Esophagus squamous epithelium (tissue), 5 donors: Measurements from ENCODE around the gene RIPK4. TPM values are rescaled to one million over a fixed set of nuclear protein-coding genes. Genes with fewer than 3 reads are reported as not detected.

Experiments
- DNase-seq: peaks from one replicate; lab custom pipeline; 2025; lab: John Stamatoyannopoulos, UW
- H3K27ac ChIP-seq, 4 donors: fragments of 200-600 bp; sonication (generic); one replicate each; pipeline ENCODE4 v1.5.1; 2016 to 2019; ENCODE audit warnings: mild to moderate bottlenecking in 1 of 4
- H3K27me3 ChIP-seq, 4 donors: fragments of 200-600 bp; sonication (generic); 1 replicate in 3 of 4; 2 replicates in 1 of 4; pipeline versions ENCODE4 v1.5.1 to v1.6.0; 2017 to 2021; ENCODE audit warnings: antibody characterized with exemption in 1 of 4
- H3K36me3 ChIP-seq, 3 donors: fragments of 200-600 bp; sonication (generic); one replicate each; pipeline ENCODE4 v1.5.1; 2016 to 2019
- H3K4me1 ChIP-seq, 3 donors: fragments of 200-600 bp; sonication (generic); one replicate each; pipeline ENCODE4 v1.5.1; 2017 to 2019
- H3K4me3 ChIP-seq, 4 donors: fragments of 200-600 bp; sonication (generic); 1 replicate in 3 of 4; 2 replicates in 1 of 4; pipeline ENCODE4 v1.5.1; 2016 to 2019; ENCODE audit warnings: mild to moderate bottlenecking in 2 of 4, moderate library complexity in 1 of 4
- H3K9me3 ChIP-seq, 3 donors: fragments of 200-600 bp; sonication (generic); one replicate each; pipeline ENCODE4 v1.5.1; 2016 to 2019
- POLR2A ChIP-seq, 4 donors: fragments of 450-650 bp; IDR thresholded peaks; one replicate each; pipeline ENCODE4 v1.6.1; 2017; ENCODE audit warnings: antibody characterized with exemption in 4 of 4, mild to moderate bottlenecking in 4 of 4, moderate library complexity in 3 of 4
- whole genome bisulfite sequencing, 2 donors: methylation state at CpG; one replicate each; pipeline ENCODE4 v1.1.5; 2018; 5-methylcytosine and 5-hydroxymethylcytosine counted together
- intact Hi-C: fragments of 100-400 bp; cut with DNase I; formaldehyde crosslinking; loops from one replicate; pipeline ENCODE4 v1.15.0; 2022
- total RNA-seq, 4 donors: library from RNA; depleted of rRNA; stranded (reverse); fragments of >200 nt; gene quantifications; one replicate each; pipeline ENCODE4 v1.1.0, GENCODE V29; 2016
- TF ChIP-seq, protein P1 (sequence below), 6 experiments: fragments of 450-650 bp in 4 of 6; fragments of 200-600 bp in 2 of 6; sonication (generic) in 2 of 6; IDR thresholded peaks; one replicate each; pipeline ENCODE4 v1.5.1; 2016 to 2019; ENCODE audit warnings: antibody characterized with exemption in 6 of 6, mild to moderate bottlenecking in 4 of 6, moderate library complexity in 4 of 6
- donor health status: DM: yes; HTN: yes; CAD: no.

Gene RIPK4
- total RNA-seq, 4 donors from 2014 or later, result 41.1 to 93.5 (median 68.8) TPM

DNA sequence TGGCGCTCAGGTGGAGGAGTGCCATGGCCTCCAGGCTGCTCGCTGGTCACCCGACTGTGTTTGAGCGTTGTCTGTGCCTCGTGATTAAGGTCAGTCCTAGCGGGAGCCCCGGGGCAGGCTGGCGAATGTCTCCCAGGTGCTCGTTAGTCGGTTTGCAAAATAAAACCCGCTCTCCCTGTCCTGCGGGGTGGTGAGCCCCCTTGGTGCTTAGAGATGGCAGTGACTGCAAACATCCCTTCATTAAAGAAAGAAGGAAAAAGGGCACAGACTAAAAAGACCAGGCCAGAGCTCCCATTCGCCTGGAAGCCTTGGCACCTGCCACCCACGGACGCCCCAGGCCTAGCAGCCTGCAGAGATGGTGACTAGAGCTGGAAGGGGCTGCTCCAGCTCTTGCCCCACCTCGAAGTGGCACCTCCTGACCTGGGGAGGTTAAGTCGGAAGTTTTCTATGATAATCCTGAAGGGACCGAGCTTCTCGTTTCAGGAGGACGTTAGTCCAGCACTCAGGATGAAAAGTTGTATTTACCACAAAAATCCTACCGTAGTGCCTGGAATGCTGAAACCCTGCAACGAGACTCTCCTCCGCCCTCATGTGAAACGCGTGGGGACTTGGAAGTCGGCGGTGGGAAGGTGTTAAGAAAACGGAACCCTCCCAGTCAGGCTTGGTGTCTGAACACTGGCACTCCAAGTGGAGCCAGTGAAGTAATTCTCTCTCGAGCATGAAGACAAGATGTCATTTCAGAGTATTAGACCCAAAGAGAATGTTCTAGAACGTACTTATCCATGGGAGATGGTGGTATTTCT is 24.6 kb downstream of the RIPK4 start:
- H3K27me3 ChIP-seq, result peaks cover 0 to 13% (median 0%) of the 10 kb centered on the region in 4 donors
- DNase-seq, result no peak
- intact Hi-C loops, result no loop called here
- TF ChIP-seq POLR2A (IDR thresholded peaks at IDR 0.05), result no peak
- peaks cover 0 to 23% (median 0%) of the 10 kb centered on the region in 3 donors for H3K4me1 ChIP-seq
- no peak overlapping the region for H3K4me3 ChIP-seq
- H3K9me3 ChIP-seq, result peaks cover 0 to 5% (median 0%) of the 10 kb centered on the region in 3 donors
- no peak overlapping the region for H3K27ac ChIP-seq
- H3K36me3 ChIP-seq, result peaks cover 16 to 100% (median 21%) of the 10 kb centered on the region in 3 donors
- 78 to 87% methylated on average over 19 to 25 of the region's 30 CpGs for WGBS, 2 donors

DNA sequence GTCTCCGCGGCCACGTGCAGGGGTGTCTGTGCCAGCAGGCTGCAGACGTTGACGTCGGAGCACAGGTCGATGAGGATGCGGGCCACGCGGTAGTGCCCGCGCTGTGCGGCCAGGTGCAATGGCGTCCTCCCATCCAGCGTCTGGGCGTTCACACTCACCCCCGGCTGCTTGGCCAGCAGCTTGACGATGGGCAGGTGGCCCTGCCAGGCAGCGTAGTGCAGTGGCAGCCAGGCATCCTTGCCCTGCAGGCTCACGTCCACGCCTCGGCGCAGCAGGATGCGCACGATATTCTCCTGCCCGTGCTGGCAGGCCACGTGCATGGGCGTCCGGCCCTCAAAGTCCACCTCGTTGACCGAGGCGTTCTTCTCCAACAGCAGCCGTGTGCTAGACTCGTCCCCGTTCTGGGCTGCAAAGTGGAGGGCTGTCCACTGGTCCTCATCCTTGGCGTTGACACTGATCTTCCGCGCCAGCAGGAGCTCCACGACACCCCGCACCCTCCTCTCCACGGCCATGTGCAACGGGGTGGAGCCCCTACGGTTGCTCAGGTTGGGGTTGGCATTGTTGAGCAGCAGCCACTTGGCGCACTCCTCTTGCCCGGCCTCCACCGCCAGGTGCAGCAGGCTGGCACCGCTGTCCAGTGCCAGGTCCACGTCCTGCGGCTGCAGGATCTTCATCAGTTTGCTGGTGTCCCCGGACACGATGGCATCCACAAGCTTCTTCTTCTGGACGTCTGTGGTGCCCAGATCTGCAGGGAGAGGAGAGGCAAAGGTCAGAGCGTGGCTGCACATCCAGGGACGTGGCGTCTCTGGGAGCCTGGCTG is 25.4 kb downstream of the RIPK4 start:
- Histone ChIP-seq H3K27ac (no peak overlapping the region), H3K4me1 (peaks cover 0 to 21% (median 0%) of the 10 kb centered on the region in 3 donors), H3K4me3 (no peak overlapping the region), H3K9me3 (peaks cover 0 to 5% (median 0%) of the 10 kb centered on the region in 3 donors), H3K27me3 (peaks cover 0 to 13% (median 0%) of the 10 kb centered on the region in 4 donors), H3K36me3 (peaks cover 12 to 99% (median 21%) of the 10 kb centered on the region in 3 donors)
- TF ChIP-seq, protein P1, sequence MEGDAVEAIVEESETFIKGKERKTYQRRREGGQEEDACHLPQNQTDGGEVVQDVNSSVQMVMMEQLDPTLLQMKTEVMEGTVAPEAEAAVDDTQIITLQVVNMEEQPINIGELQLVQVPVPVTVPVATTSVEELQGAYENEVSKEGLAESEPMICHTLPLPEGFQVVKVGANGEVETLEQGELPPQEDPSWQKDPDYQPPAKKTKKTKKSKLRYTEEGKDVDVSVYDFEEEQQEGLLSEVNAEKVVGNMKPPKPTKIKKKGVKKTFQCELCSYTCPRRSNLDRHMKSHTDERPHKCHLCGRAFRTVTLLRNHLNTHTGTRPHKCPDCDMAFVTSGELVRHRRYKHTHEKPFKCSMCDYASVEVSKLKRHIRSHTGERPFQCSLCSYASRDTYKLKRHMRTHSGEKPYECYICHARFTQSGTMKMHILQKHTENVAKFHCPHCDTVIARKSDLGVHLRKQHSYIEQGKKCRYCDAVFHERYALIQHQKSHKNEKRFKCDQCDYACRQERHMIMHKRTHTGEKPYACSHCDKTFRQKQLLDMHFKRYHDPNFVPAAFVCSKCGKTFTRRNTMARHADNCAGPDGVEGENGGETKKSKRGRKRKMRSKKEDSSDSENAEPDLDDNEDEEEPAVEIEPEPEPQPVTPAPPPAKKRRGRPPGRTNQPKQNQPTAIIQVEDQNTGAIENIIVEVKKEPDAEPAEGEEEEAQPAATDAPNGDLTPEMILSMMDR (IDR thresholded peaks at IDR 0.05), result no peak
- no peak for TF ChIP-seq POLR2A (IDR thresholded peaks at IDR 0.05)
- intact Hi-C loops, result no loop called here
- 84 to 95% methylated on average over 11 to 17 of the region's 55 CpGs for WGBS, 2 donors
- DNase-seq, result no peak

DNA sequence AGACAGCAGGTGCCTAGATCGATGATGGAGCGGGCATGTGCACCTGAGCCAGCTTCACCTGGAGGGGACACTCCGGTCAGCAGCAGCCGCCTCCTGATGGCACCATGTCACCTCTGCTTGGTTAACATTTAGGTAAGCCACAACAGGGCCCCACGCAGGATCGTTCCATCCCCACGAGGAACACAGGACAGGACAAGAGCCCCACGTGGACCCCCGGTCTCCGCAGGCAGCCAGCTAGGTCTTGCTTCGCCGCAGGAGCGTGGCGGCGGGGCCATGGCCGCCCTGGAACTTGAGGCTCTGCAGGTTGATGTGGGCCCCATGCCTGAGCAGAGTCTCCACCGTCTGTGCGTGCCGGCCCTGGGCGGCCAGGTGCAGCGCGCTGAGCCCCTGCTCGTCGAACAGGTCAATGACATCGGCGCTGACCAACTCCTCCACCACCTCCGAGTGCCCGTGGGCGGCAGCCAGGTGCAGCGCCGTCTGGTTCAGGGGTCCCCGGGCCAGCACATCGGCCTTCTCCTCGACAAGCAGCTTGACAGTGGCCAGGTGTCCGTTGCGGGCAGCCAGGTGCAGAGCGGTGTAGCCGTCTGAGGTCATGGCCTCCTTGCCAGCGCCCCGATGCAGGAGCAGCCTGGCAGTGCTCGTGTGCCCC is 26.1 kb downstream of the RIPK4 start:
- H3K9me3 ChIP-seq, result peaks cover 0 to 5% (median 0%) of the 10 kb centered on the region in 3 donors
- peaks cover 0 to 11% (median 0%) of the 10 kb centered on the region in 4 donors for H3K27me3 ChIP-seq
- peaks cover 0 to 21% (median 0%) of the 10 kb centered on the region in 3 donors for H3K4me1 ChIP-seq
- TF ChIP-seq, protein P1 (IDR thresholded peaks at IDR 0.05), result no peak
- TF ChIP-seq POLR2A (IDR thresholded peaks at IDR 0.05), result no peak
- intact Hi-C loops, result no loop called here
- no peak overlapping the region for H3K4me3 ChIP-seq
- 95% methylated on average over 23 of the region's 41 CpGs; no CpG with 5 or more reads in 1 of the 2 donors for WGBS, 2 donors
- DNase-seq, result no peak
- peaks cover 11 to 92% (median 16%) of the 10 kb centered on the region in 3 donors for H3K36me3 ChIP-seq
- no peak overlapping the region for H3K27ac ChIP-seq

DNA sequence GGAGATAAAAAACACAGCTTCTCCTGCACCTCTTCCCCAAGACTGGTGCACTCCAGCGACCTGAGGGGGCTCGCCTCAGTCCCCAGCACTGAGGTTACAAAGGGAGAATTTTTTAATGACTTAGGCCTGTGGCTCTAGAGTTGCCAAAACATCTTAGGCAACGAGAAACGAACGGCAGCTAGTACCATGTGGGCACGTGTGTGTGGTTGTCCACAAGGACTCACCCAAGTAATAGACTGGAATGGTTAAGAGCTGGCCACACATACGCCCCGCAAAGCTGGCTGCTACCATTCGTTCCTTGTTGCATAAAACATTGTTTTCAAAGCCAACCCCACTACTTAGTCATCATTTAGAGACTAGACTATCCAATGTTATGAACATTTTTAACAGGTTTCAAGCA is 26.9 kb downstream of the RIPK4 start:
- no peak overlapping the region for H3K27ac ChIP-seq
- peaks cover 10 to 84% (median 11%) of the 10 kb centered on the region in 3 donors for H3K36me3 ChIP-seq
- H3K4me1 ChIP-seq, result peaks cover 0 to 27% (median 0%) of the 10 kb centered on the region in 3 donors
- no peak for DNase-seq
- WGBS, 2 donors, result 73 to 77% methylated on average over 5 to 9 of the region's 9 CpGs
- H3K9me3 ChIP-seq, result peaks cover 0 to 5% (median 0%) of the 10 kb centered on the region in 3 donors
- intact Hi-C loops, result no loop called here
- H3K4me3 ChIP-seq, result no peak overlapping the region
- H3K27me3 ChIP-seq, result peaks cover 0 to 15% (median 0%) of the 10 kb centered on the region in 4 donors
- TF ChIP-seq, protein P1 (IDR thresholded peaks at IDR 0.05), result no peak
- TF ChIP-seq POLR2A (IDR thresholded peaks at IDR 0.05), result no peak

DNA sequence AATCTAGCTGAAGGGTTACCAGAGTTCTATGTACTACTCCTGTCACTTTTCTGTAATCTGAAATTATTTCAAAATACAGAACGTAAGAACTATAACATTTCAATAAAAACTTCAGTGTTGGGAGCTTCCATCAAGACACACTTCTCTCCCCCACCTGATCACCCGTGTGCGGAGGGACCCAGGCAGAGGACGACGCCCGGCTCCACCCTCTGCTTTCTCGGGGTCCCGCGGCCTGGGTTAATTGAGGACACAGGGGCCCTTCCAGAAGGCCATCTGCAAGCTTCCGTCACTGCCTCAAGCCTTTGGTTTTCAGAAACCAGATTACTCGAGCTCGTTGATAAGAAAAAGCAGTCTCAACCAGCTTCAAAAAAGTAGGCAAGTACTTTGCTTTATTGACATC is 27.8 kb downstream of the RIPK4 start:
- intact Hi-C loops, result no loop called here
- DNase-seq, result no peak
- Histone ChIP-seq H3K36me3 (peaks cover 10 to 75% (median 11%) of the 10 kb centered on the region in 3 donors), H3K4me1 (peaks cover 0 to 26% (median 0%) of the 10 kb centered on the region in 3 donors), H3K4me3 (no peak overlapping the region), H3K27me3 (peaks cover 0 to 20% (median 0%) of the 10 kb centered on the region in 4 donors), H3K9me3 (peaks cover 0 to 5% (median 0%) of the 10 kb centered on the region in 3 donors), H3K27ac (no peak overlapping the region)
- 88 to 93% methylated on average over 12 of the region's 12 CpGs for WGBS, 2 donors
- no peak for TF ChIP-seq POLR2A (IDR thresholded peaks at IDR 0.05)
- TF ChIP-seq, protein P1 (IDR thresholded peaks at IDR 0.05), result no peak
